ENCODE measurements around the gene GNA12.
A peak's percentile ranks its signal among the peaks of the same experiment; 100 is the strongest.
"Not testable (repeated sequence)": the region's sequence is repeated elsewhere in the genome, so short reads cannot be mapped to it uniquely, and the experiment has no call there.

The GNA12 gene

GRCh38 chr7:2680792-2681490, 163.2 kb downstream of the GNA12 start:
- Histone ChIP-seq H3K9me3 (ENCODE audit: insufficient read depth, low read length) (no peaks in the 10 kb centered on the region), H3K4me2 (ENCODE audit: low read depth, low read length, poor library complexity, severe bottlenecking) (no peak overlapping the region), H3K4me3 (ENCODE audit: insufficient read depth, low read length, poor library complexity, severe bottlenecking) (no peak overlapping the region), H3K36me3 (ENCODE audit: low read length) (no peaks in the 10 kb centered on the region), H3K27ac (ENCODE audit: low read depth, low read length) (no peak overlapping the region), H3K79me2 (ENCODE audit: insufficient read depth, low read length) (no peaks in the 10 kb centered on the region), H3F3A (ENCODE audit: insufficient read depth) (no peaks in the 10 kb centered on the region), H2AFZ (ENCODE audit: low read depth, low read length, severe bottlenecking) (no peak overlapping the region), H3K9me2 (replicated peaks; ENCODE audit: insufficient read depth, low read length) (no peaks in the 10 kb centered on the region), H3K27me3 (ENCODE audit: low read length) (no peaks in the 10 kb centered on the region), H3K9ac (ENCODE audit: low read length) (no peak overlapping the region), H4K20me1 (ENCODE audit: low read depth, low read length) (no peaks in the 10 kb centered on the region)
- peak; percentile 61 for TF ChIP-seq CTCF (IDR thresholded peaks at IDR 0.05; ENCODE audit: insufficient read depth, low read length, poor library complexity, severe bottlenecking)
- TF ChIP-seq EZH2phosphoT487 (conservative IDR thresholded peaks at IDR 0.05; ENCODE audit: low read length), result no peak

- H3F3A ChIP-seq (ENCODE audit: insufficient read depth), result no peaks in the 10 kb centered on the region
- no peaks in the 10 kb centered on the region for H3K9me2 ChIP-seq (replicated peaks; ENCODE audit: insufficient read depth, low read length)
- TF ChIP-seq EZH2phosphoT487 (conservative IDR thresholded peaks at IDR 0.05; ENCODE audit: low read length) (no peak), CTCF (IDR thresholded peaks at IDR 0.05; ENCODE audit: insufficient read depth, low read length, poor library complexity, severe bottlenecking) (no peak)
- no peaks in the 10 kb centered on the region for H3K27me3 ChIP-seq (ENCODE audit: low read length)
- no peak overlapping the region for H3K4me3 ChIP-seq (ENCODE audit: insufficient read depth, low read length, poor library complexity, severe bottlenecking)
- H3K9ac ChIP-seq (ENCODE audit: low read length), result no peak overlapping the region
- no peak overlapping the region for H3K27ac ChIP-seq (ENCODE audit: low read depth, low read length)
- no peaks in the 10 kb centered on the region for H3K79me2 ChIP-seq (ENCODE audit: insufficient read depth, low read length)
- H3K4me2 ChIP-seq (ENCODE audit: low read depth, low read length, poor library complexity, severe bottlenecking), result no peak overlapping the region
- H2AFZ ChIP-seq (ENCODE audit: low read depth, low read length, severe bottlenecking), result no peak overlapping the region
- no peaks in the 10 kb centered on the region for H4K20me1 ChIP-seq (ENCODE audit: low read depth, low read length)
- H3K36me3 ChIP-seq (ENCODE audit: low read length), result no peaks in the 10 kb centered on the region
- H3K9me3 ChIP-seq (ENCODE audit: insufficient read depth, low read length), result no peaks in the 10 kb centered on the region
These were observed 163.9 kb downstream of the GNA12 start for GRCh38 chr7:2680256-2680655.

GRCh38 chr7:2679135-2680127, 164.7 kb downstream of the GNA12 start:
- not testable (repeated sequence) for H3K4me3 ChIP-seq (ENCODE audit: insufficient read depth, low read length, poor library complexity, severe bottlenecking); H3K36me3 ChIP-seq (ENCODE audit: low read length); H3K4me2 ChIP-seq (ENCODE audit: low read depth, low read length, poor library complexity, severe bottlenecking); H3K9me2 ChIP-seq (replicated peaks; ENCODE audit: insufficient read depth, low read length); H3K27ac ChIP-seq (ENCODE audit: low read depth, low read length); H3F3A ChIP-seq (ENCODE audit: insufficient read depth); H4K20me1 ChIP-seq (ENCODE audit: low read depth, low read length); H3K27me3 ChIP-seq (ENCODE audit: low read length); H2AFZ ChIP-seq (ENCODE audit: low read depth, low read length, severe bottlenecking); H3K79me2 ChIP-seq (ENCODE audit: insufficient read depth, low read length); H3K9ac ChIP-seq (ENCODE audit: low read length); H3K9me3 ChIP-seq (ENCODE audit: insufficient read depth, low read length)

- H2AFZ ChIP-seq (ENCODE audit: low read depth, low read length, severe bottlenecking); H3K4me3 ChIP-seq (ENCODE audit: insufficient read depth, low read length, poor library complexity, severe bottlenecking); H3K4me2 ChIP-seq (ENCODE audit: low read depth, low read length, poor library complexity, severe bottlenecking); H3K9me3 ChIP-seq (ENCODE audit: insufficient read depth, low read length); H3F3A ChIP-seq (ENCODE audit: insufficient read depth); H3K79me2 ChIP-seq (ENCODE audit: insufficient read depth, low read length); H4K20me1 ChIP-seq (ENCODE audit: low read depth, low read length); H3K9me2 ChIP-seq (replicated peaks; ENCODE audit: insufficient read depth, low read length); H3K36me3 ChIP-seq (ENCODE audit: low read length); H3K27me3 ChIP-seq (ENCODE audit: low read length); H3K27ac ChIP-seq (ENCODE audit: low read depth, low read length); H3K9ac ChIP-seq (ENCODE audit: low read length): not testable (repeated sequence)
These were observed 165.7 kb downstream of the GNA12 start for GRCh38 chr7:2678454-2678853.

All from SU-DHL-6 (cell line).